ENCODE data around the gene KCNIP4.

Gene KCNIP4

GRCh38 chr4:21716531-21716930, 232.0 kb downstream of the KCNIP4 start:
- H3K4me3 ChIP-seq (IDR thresholded peaks at IDR 0.05; ENCODE audit: insufficient read depth, low read depth, low read length): no peak overlapping the region

GRCh38 chr4:21710179-21710835, 238.3 kb downstream of the KCNIP4 start:
- Histone ChIP-seq H3K9ac (no peak overlapping the region), H3K79me2 (ENCODE audit: insufficient read depth, low read depth) (no peaks in the 10 kb centered on the region), H2AFZ (ENCODE audit: low read depth) (no peak overlapping the region), H3K27ac (no peak overlapping the region), H3K27me3 (ENCODE audit: insufficient read depth, low read depth) (no peaks in the 10 kb centered on the region), H3K36me3 (ENCODE audit: insufficient read depth) (no peaks in the 10 kb centered on the region), H3K4me2 (no peak overlapping the region), H3K4me1 (ENCODE audit: low read depth, poor library complexity, severe bottlenecking) (no peaks in the 10 kb centered on the region), H4K20me1 (ENCODE audit: insufficient read depth) (no peaks in the 10 kb centered on the region), H3K4me3 (IDR thresholded peaks at IDR 0.05; ENCODE audit: insufficient read depth, low read depth, low read length) (no peak overlapping the region)
- TF ChIP-seq CTCF (conservative IDR thresholded peaks at IDR 0.05; ENCODE audit: low read depth, low read length): no peak

More at GRCh38 chr4:21716531-21716930, 232.0 kb downstream of the KCNIP4 start:
- Histone ChIP-seq H3K27me3 (ENCODE audit: insufficient read depth, low read depth) (no peaks in the 10 kb centered on the region), H3K27ac (no peak overlapping the region), H3K4me1 (ENCODE audit: low read depth, poor library complexity, severe bottlenecking) (no peaks in the 10 kb centered on the region), H3K4me2 (no peak overlapping the region), H2AFZ (ENCODE audit: low read depth) (no peak overlapping the region), H3K79me2 (ENCODE audit: insufficient read depth, low read depth) (no peaks in the 10 kb centered on the region), H3K9ac (no peak overlapping the region), H3K36me3 (ENCODE audit: insufficient read depth) (no peaks in the 10 kb centered on the region), H4K20me1 (ENCODE audit: insufficient read depth) (no peaks in the 10 kb centered on the region)
- TF ChIP-seq CTCF (conservative IDR thresholded peaks at IDR 0.05; ENCODE audit: low read depth, low read length): no peak

- no peak for TF ChIP-seq CTCF (conservative IDR thresholded peaks at IDR 0.05; ENCODE audit: low read depth, low read length)
- H3K79me2 ChIP-seq (ENCODE audit: insufficient read depth, low read depth): no peaks in the 10 kb centered on the region
Measured at GRCh38 chr4:21709761-21710160, 238.8 kb downstream of the KCNIP4 start.

GRCh38 chr4:21709031-21709430, 239.5 kb downstream of the KCNIP4 start:
- Histone ChIP-seq H3K27me3 (ENCODE audit: insufficient read depth, low read depth) (no peaks in the 10 kb centered on the region), H3K4me1 (ENCODE audit: low read depth, poor library complexity, severe bottlenecking) (no peaks in the 10 kb centered on the region), H3K9ac (no peak overlapping the region), H3K36me3 (ENCODE audit: insufficient read depth) (no peaks in the 10 kb centered on the region), H3K4me2 (no peak overlapping the region), H3K4me3 (IDR thresholded peaks at IDR 0.05; ENCODE audit: insufficient read depth, low read depth, low read length) (no peak overlapping the region), H3K79me2 (ENCODE audit: insufficient read depth, low read depth) (no peaks in the 10 kb centered on the region), H4K20me1 (ENCODE audit: insufficient read depth) (no peaks in the 10 kb centered on the region), H2AFZ (ENCODE audit: low read depth) (no peak overlapping the region), H3K27ac (no peak overlapping the region)
- TF ChIP-seq CTCF (conservative IDR thresholded peaks at IDR 0.05; ENCODE audit: low read depth, low read length): no peak

More at GRCh38 chr4:21709761-21710160, 238.8 kb downstream of the KCNIP4 start:
- H4K20me1 ChIP-seq (ENCODE audit: insufficient read depth): no peaks in the 10 kb centered on the region
- H3K4me1 ChIP-seq (ENCODE audit: low read depth, poor library complexity, severe bottlenecking): no peaks in the 10 kb centered on the region
- H3K4me2 ChIP-seq: no peak overlapping the region
- H3K4me3 ChIP-seq (IDR thresholded peaks at IDR 0.05; ENCODE audit: insufficient read depth, low read depth, low read length): no peak overlapping the region
- H3K9ac ChIP-seq: no peak overlapping the region
- H3K27ac ChIP-seq: no peak overlapping the region
- H2AFZ ChIP-seq (ENCODE audit: low read depth): no peak overlapping the region
- H3K27me3 ChIP-seq (ENCODE audit: insufficient read depth, low read depth): no peaks in the 10 kb centered on the region
- no peaks in the 10 kb centered on the region for H3K36me3 ChIP-seq (ENCODE audit: insufficient read depth)

All from KMS-11 (cell line).